ENCODE measurements around the gene KCNK18.

KCNK18 gene

DNA sequence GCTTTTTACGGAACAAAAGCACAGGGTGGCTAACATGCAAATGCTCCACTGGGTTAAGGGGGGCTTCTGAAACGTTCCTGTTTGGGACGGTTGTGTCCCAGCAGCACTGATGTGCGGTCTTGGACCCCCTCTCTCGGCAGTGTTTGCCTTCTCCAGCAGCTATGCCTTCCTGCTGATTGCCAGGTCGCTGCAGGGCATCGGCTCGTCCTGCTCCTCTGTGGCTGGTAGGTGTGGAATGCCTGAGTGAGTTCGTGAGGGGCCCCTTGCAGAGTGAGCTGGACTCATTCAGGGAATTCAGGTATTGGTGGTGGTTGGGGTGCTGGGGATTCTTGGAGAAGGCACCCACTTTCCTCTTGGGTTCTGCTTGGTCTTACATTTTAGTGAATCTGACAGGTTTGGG, 56.6 kb downstream of the KCNK18 start:
- DNase-seq (ENCODE audit: low spot score), result no peak

DNA sequence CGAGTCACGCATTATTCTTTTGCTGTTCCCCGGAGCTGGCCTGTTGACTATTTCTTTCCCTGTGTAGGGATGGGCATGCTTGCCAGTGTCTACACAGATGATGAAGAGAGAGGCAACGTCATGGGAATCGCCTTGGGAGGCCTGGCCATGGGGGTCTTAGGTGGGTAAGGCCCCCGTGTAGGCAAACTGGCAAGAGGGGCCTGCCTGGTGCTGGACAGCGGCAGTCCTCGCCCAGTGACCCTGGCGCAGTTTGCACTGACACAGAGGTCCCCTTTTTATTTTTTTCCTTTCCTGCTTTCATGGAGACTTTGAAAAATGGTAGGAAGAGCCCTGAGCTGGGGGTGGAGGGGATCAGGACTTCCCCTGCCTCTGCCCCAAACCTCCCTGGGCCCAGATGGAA, 57.0 kb downstream of the KCNK18 start:
- DNase-seq (ENCODE audit: low spot score), result no peak

DNA sequence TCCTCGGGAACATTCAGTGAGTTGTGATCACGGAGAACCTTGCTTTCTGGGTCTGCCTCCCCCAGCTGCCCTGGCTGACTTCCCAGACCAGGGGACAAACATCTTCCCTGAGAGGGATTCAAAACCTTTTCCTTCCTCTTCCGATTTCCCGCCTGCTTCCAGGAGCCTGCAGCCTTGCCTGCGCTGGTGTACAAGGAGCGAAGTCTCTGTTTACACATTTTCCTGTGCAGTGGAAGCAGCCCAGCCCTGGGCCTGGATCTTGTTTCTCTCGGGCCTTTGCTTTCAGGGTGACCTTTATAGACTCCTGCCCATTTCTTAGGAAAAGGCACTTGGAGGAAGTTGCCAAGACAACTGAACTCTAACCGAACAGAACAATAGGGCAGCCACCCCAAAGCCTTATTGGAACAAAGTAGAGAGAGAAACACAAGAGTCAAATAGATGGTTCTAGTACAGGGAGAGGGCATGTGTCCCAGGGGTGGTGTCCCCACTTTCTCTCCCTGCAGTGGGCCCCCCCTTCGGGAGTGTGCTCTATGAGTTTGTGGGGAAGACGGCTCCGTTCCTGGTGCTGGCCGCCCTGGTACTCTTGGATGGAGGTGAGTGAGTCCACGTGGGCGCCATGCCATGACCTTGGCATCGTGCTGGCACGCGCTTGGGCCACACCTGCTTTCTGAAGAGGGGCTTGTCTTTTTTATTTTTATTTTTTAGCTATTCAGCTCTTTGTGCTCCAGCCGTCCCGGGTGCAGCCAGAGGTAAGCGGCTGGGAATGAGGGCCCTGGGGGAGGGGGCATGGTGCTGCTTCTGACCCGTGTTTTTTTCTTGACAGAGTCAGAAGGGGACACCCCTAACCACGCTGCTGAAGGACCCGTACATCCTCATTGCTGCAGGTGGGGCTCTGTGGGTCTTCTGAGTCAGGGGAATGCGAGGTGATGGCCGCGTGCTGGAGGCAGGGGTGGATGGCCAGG, 57.8 kb downstream of the KCNK18 start:
- no peak for DNase-seq (ENCODE audit: low spot score)

DNA sequence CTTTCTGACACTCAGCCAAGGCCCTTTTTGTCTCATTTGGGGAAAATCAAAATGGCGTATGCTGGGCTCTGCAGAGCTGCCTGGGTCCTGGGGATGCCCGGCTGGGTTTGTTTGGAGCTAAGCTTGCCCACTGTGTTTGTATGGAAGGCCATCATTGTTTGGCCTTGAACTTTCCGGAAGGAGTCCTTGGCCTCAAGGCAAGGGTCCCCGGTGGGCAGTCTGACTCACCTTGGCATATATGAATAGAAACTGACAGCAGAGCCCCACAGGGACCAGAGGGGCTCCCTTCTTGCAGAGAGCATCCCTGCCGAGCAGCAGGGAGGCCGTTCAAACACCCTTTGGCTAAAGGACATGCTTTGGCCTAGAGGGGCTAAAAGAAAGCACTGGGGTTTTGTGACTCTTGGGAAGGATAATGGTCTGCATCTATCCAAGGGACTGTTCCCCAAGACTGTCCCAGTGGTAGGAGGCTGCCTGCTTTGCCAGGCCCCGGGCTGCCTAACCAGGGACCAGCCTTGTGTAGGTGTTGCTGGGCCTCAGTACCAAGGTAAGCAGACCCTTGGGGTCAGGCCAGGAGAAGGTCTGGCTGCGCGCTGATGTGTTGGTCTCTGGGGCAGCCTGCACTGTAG, 58.7 kb downstream of the KCNK18 start:
- DNase-seq (ENCODE audit: low spot score), result no peak

DNA sequence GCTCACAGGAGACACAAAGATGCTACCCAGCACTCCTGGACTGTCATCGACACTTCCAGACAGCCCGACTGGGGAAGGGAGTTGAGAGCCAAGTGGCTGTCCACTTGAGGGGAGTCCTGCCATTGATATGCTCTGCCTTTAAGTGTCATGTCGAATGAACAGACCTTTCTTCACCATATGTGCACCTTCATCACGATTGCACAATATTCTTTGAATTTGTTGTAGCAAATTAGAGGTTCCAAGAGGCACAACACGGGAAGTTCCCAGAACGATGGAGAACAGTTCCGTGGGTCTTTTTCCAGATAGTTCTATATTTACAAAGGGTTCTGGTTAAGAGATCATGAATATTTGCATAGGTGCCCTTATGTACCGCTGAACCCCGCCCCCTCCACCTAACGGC, 59.6 kb downstream of the KCNK18 start:
- no peak for DNase-seq (ENCODE audit: low spot score)

DNA sequence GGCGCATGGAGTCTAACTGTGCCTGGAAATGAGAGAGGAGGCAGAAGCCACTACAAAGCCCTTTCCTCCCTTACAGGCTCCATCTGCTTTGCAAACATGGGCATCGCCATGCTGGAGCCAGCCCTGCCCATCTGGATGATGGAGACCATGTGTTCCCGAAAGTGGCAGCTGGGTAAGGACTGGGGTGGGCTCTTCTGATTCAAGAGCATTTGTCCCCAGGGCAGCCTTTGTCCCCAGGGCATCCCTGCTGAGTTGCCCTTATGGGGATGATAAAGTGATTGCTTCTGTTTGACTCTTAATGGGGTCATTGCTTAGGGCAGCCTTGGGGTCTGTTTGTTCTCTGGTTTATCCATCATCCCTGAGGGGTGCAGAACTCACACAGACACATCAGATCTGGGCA, 60.4 kb downstream of the KCNK18 start:
- no peak for DNase-seq (ENCODE audit: low spot score)

DNA sequence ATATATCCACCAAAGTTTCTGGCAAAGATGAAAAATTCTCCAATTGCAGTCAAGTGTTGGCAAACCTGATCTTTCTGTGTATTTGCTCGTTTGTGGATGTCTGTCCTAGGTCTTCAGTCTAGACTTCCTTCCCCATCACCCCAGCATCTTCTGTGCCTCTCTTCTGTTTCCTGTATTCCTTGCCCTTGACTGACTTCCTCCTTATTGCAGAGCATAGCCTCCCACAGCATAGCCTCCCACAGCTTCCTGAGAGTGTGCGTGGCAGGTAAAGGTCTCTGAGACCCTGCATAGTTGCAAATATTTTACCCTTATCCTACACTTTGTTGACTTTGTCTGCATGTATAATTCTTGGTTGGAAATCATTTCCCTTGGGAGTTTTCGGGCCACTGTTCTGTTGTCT, 62.0 kb downstream of the KCNK18 start:
- DNase-seq (ENCODE audit: low spot score), result no peak

Data from CD4-positive, alpha-beta T cell treated with Interleukin-6 at 100 ng/mL for 8 hours (primary cell).